GM19328 (cell line): ENCODE measurements around the gene QRFP.

ENCODE experiments used
- ATAC-seq: cut with Tn5 transposase; IDR thresholded peaks from one replicate; pipeline ENCODE4 v1.9.1; 2021; ENCODE audit warnings: mild to moderate bottlenecking, moderate library complexity; ENCODE audit not compliant: unreplicated experiment

Gene QRFP

GRCh38 chr9:130905902-130906734 is 9.5 kb upstream of the QRFP start:
- no peak for ATAC-seq

DNA sequence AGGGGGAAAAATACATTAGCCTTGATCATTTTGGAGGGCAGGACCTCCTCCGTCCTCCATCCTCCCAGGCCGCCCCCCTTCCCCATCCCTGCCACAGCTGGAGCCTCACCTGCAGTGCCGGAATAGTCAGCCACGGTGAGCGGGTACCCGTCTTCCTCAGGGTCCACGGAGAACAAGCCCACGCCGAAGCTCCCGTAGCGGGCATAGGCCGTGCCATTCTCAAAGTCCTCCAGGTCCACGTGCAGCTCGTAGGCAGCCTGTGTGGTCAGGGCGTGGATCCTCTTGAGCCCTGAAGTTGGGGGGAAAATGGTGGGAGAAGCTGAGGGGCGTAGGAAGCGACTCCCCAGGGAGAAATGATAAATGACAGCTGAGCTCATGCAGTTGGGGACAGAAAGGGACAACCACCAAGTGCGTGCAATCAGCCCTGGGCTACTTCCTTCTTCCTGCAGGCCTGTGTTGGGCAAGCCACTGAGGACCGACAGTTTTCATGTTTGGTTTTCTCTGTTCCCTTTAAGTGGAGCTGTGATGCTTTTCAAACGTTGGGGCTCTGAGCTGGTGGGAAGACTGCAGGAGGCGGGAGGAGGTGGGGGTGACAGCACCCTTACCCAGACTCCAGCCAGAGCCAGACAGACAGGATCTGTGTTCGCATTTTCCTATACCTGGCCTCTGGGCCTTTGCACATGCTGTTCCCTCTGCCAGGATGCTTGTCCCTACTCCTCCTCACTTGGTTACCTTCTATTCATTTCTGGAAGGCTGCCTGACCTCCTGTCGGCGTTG is 8.7 kb upstream of the QRFP start:
- no peak for ATAC-seq

DNA sequence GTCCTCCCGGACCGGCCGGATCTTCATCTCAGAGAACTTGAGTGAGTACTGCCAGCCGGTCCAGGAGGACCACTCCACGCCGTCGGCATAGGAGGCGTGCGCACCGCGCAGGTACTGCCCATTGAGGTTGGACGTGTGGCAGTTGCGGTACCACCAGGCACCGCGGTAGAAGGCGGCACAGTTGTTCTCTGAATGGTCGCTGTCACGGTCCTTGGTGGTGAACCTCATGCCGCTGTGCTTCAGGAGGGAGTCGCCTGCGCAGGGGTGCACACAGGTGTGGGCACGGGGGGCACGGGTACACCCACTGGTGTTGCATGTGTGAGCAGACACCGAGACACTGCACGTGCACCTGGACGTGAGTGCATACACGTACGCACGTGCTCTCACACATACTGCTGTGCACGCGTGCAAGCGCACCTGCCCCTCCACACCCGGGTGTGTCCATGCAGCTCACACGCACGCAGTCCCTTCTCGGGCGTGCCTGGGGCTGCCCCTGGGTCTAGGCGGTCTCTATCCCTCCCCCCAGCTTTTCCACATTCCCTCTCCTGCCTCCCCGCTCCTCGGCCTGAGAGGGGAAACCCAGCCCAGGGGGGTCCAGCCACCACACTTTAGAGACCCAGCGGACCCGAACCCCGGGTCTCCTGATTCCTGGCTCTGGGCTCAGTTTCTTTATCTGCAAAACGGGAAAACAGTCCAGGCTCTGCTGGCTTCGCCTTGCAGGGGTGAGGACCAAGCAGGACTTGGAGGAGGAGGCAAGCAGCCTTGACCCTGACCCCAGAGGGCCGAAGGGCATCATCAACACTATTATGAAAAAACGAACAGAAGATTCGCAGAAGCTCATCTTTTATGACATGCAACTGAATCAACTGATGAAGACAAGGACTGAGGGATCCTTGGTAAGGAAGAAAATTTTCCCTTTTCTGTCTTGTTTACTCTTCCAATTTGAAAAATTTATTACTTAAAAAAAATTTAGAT is 7.7 kb upstream of the QRFP start:
- ATAC-seq = no peak

- ATAC-seq = no peak
Measured at GRCh38 chr9:130903194-130904069, 6.8 kb upstream of the QRFP start.

GRCh38 chr9:130902204-130903185 is 5.9 kb upstream of the QRFP start:
- ATAC-seq = no peak

DNA sequence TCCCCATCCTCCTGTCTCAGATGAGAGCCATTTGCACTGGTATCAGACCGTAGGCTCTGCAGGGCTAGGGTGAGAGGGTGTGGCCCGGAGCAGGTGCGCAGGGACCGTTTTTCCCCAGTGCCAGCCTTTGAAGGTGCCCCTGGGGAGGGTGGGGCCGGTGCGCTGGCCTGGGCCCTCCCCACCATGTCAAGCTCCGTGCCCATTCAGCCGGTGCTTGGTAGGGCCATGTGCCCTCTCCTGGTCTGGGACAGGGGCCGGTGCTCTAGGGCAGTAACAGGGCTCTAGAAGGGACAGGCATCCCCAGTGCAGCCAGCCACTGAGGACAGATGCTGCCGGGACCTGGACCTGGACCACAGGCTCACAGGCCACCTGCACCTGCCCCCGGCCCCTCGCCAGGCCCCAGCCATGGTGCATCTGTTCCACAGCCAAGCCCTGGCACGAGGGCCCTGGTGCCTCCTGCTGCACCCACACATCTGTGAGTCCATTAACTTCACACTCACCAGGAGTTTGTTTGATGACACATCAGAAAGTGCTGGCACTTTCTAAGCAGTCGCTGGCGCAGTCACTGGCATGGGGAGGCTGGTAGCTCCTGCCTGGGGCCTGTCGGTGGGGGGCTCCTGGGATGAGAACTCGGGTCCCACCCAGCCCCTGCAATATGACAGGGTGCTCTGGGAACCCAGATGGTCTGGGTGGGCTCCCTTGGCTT is 5.0 kb upstream of the QRFP start:
- no peak for ATAC-seq

DNA sequence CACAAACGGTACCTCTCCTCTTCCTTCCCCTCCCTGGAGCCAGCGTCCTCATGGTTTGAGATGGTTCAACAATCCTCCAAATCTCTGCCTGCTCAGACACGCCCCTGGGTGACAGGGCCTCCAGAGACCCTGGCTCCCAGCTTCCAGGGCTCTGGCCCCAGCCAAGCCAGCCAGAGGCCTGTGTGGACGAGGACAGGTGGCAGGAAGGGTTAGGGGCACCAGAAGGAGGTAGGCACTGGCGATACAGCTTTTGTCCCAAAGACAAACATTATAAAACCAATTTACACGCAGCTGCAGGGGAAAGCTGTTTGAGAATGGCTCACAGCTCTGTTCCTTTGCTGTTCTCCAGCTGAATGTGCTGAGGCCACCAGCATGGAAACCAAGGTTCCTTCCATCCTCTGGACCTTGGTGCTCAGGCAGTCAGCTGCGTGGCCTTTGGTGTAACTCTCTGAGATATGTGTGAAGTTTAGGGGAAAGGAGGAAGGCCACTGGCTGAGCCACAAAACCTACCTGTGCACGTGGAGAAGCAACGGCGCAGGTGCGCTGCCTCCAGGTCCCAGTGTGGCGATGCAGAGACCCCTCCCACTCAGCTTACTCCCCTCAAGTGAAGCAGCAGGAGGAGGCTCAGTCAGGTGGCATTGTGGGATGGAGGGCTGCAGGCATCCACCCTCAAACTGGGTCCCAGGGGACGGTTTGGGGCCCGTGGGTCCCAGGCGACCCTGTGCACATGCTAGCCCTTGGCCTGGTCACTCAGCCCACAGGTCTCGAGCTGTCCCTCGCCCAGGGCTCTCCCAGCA is 4.3 kb upstream of the QRFP start:
- no peak for ATAC-seq

DNA sequence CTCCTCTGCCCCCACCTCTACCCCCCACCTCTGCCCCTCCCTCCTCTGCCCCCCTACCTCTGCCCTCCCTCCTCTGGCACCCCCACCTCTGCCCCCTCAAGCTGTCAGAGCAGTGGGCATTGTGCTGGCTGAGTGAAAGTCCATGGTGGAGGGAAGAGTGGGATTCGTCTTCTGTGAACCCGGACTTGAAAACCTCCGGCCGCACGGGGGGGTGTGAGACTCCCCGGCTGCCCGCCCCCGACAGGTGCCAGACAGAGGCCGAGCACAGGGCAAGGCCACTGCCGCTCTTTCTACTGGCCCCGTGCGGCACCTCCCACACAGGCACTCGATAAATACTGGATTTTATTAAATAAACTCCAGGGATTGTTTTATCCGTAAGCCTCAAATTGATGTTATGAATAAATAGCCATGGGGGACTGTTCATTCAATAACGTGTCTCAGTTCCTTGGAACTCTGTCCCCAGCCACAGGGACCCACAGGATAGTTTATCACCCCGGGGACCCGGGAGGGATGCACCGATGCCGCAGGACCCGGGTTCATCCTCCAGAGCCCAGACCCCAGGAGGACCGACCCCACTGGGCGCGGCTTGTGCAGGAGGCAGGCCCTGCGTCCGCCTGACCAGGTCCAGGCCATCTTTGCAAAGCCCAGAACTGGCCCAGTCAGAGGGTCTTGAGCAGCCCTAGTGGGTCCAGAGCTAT is 2.6 kb upstream of the QRFP start:
- ATAC-seq = no peak

GRCh38 chr9:130898552-130898852 is 1.9 kb upstream of the QRFP start:
- ATAC-seq = no peak

DNA sequence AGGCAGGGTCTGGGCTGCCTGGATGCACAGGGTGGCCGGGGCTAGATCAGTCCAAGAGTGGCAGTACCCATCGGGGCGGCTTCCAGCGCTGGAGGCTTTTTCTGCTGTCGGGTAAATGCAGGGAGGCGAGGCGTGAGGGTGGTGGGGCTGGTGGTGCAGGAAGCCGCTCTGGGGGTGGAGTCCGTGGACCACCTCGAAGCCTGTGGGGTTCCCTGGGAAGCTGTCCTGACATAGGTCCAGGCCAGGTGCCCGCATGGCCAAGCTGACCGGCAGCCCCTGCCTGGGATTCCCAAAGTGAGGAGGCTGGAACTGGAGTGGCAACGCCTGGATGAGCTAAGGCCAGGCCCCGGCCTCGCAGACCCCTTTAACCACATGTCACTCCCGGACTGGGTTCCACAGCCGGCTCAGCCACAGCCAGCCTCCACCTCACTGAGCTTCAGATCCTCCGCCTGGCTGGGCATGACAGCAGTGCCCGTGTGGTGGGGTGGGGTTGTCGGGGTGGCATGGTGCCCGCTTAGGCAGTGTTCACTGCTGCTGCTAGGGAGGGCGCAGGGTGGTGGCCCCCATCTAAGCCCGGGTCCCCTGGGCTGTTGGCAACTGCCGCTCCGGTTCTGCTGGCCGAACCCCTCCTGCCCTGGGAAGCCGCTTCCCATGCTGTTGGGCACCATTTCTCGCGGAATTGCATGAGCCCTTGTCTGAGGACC is 1.4 kb upstream of the QRFP start:
- no peak for ATAC-seq

GRCh38 chr9:130897105-130897751 is 616 bp upstream of the QRFP start:
- ATAC-seq = no peak

- ATAC-seq = no peak
Measured at GRCh38 chr9:130895481-130896232, 955 bp downstream of the QRFP start.

- no peak for ATAC-seq
Measured at GRCh38 chr9:130895038-130895437, 1.6 kb downstream of the QRFP start.

DNA sequence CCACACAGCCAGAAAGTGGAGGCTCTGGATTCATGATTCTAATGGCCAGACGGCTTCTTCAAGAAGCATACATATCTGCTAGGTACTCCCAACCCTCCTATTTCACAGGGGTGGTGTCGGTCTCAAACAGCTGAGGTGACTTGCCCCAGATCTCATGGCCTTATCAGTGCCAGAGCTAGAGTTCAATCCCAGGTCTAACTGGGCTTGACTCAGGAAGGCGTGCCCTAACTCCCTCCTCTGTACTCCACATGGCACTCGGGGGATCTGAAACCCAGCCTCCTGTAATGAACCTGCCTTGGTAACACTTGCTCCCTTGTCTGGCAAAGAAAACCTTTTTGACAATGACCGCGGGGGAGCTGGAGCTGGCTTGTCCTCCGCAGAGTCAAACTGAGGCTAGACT is 2.1 kb downstream of the QRFP start:
- ATAC-seq = no peak
